GM19372 (cell line): ENCODE measurements around the gene ARHGAP45.
"Not testable (repeated sequence)": the region's sequence is repeated elsewhere in the genome, so short reads cannot be mapped to it uniquely, and the experiment has no call there.

Source experiments
- ATAC-seq: cut with Tn5 transposase; IDR thresholded peaks from one replicate; pipeline ENCODE4 v1.9.1; 2021; ENCODE audit warnings: mild to moderate bottlenecking, low read depth, moderate library complexity; ENCODE audit not compliant: unreplicated experiment

Gene ARHGAP45

GRCh38 chr19:1066748-1067340 lies at the start of gene ARHGAP45:
ARHGAP45 (plus strand) TSS chr19:1067167; CDS start chr19:1067406, 239 bp downstream.
- peak; percentile 44 for ATAC-seq

DNA sequence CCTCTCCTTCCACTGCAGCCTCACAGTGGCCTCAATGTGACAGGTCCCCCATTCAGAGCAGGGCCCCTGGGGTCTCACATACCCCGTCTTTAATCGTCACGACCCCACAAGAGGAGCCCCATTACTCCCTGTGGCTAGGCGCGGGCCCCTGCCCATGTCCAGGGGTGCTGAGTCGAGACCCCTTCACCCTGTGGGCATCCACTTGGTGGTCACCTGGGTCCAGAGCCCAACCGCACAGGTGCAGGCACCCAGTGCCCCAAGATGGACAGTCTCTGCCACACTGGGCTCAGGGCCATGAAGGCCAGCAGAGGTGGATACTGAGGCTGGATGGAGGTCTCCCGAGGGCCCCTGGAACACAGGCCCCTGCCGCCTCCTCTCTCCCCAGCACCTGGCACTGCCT lies 49.1 kb upstream of the ARHGAP45 start:
- no peak for ATAC-seq

DNA sequence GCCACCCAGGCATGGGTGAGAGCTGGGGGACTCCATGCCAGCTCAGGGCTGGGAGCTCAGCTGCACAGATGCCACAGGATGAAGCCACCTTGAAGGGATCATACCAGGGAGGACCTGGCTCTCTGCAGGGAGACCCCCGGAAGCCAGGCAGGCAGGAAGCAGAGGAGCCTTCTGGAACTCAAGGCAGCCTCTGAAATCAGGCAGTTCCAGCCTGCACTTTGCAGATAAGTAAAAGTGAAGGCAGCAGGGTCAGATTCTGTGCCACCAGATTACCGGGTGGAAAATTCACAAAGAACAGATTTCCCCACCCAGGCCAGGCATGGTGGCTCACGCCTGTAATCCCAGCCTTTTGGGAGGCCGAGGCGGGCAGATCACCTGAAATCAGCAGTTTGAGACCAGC lies 48.6 kb upstream of the ARHGAP45 start:
- no peak for ATAC-seq

GRCh38 chr19:1018932-1019615 lies 47.9 kb upstream of the ARHGAP45 start:
- no peak for ATAC-seq

DNA sequence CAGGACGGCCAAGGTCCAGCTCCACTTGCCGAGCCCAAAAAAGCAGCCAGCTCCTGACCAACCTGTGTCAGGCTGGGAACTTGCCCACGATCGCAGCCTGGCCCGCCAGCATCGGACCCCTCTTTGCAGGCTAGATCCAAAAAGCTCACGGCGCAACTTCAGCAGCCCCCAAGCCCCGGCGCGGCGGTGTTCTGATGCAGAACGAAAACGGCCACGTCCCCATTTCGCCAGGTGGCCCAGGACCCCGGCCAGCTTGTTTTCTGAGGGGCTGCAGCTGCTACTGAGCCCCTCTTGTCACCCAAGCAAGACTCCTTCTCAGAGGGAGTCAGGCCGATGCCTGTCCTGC lies 47.4 kb upstream of the ARHGAP45 start:
- no peak for ATAC-seq

DNA sequence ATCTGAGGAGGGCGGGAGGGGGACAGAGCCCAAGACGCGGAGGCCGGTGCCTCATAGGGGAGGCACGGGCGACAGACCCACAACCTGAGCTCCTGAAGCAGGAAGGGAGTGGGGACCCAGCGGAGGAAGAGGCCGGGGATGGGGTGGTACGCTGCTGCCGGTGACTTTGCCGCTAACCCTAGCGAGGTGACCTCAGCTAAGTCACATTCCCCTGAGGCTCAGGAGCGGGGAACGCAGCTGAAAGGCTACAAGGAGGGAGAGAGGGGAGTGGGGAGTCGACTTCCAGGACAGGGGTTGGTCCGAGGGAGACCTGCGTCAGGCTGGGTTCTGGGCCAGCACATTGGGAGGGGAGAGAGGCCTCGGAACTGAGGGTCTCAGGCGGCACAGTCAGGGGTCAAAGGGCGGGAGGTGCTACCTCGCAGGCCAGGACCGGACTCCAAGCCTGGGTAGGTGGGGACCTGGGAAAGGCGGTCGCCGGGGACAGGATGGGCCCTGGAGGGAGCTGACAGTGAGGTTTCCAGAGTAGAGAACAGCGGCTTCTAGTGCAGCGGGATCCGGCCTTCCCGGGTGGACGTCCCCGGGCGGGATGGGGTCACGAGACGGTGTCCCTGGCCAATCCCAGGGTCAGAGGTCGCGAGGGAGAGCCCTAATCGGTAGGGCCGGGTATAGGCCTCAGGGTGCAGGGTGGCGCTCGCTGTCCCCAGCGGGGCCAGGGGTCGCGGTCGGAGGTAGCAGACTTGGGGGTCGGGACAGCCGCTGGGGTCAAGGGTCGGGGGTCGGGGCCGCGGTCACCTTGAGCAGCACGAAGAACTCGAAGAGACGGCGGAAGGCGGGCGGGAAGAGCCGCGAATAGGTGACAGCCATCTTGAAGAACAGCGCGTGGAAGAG lies 46.7 kb upstream of the ARHGAP45 start:
- ATAC-seq: no peak

- ATAC-seq: peak; percentile 78
These were observed 46.0 kb upstream of the ARHGAP45 start, which contains the start of gene TMEM259 for GRCh38 chr19:1020868-1021425. TMEM259 (minus strand) TSS chr19:1021123; CDS start chr19:1020996, 127 bp downstream.

- ATAC-seq: not testable (repeated sequence)
These were observed 43.1 kb upstream of the ARHGAP45 start for GRCh38 chr19:1023883-1024188.

DNA sequence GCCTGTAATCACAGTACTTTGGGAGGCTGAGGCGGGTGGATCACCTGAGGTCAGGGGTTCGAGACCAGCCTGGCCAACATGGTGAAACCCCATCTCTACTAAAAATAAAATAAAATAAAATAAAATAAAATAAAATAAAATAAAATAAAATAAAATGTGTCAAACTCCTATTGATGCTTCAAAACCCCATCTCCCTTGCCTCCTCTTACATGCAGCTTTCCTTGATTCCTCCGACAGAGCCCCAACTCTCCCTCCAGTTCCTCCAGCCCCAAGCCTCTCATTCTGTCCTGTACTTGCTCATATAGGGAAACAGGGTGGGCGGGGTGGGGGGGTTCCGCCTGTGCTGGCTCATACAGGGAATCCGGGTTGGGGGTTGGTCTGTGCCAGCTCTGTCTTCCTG lies 41.9 kb upstream of the ARHGAP45 start:
- ATAC-seq: not testable (repeated sequence)

GRCh38 chr19:1025960-1026782 lies 40.8 kb upstream of the ARHGAP45 start, which contains the start of gene CNN2:
CNN2 (plus strand) TSS chr19:1026608; CDS start chr19:1026662, 54 bp downstream.
- ATAC-seq: no peak

GRCh38 chr19:1026783-1027649 lies 40.0 kb upstream of the ARHGAP45 start:
- ATAC-seq: no peak

- no peak for ATAC-seq
These were observed 39.3 kb upstream of the ARHGAP45 start for GRCh38 chr19:1027650-1028061.

GRCh38 chr19:1028062-1028926 lies 38.7 kb upstream of the ARHGAP45 start:
- no peak for ATAC-seq

- ATAC-seq: no peak
These were observed 34.6 kb upstream of the ARHGAP45 start for GRCh38 chr19:1032264-1032867.

DNA sequence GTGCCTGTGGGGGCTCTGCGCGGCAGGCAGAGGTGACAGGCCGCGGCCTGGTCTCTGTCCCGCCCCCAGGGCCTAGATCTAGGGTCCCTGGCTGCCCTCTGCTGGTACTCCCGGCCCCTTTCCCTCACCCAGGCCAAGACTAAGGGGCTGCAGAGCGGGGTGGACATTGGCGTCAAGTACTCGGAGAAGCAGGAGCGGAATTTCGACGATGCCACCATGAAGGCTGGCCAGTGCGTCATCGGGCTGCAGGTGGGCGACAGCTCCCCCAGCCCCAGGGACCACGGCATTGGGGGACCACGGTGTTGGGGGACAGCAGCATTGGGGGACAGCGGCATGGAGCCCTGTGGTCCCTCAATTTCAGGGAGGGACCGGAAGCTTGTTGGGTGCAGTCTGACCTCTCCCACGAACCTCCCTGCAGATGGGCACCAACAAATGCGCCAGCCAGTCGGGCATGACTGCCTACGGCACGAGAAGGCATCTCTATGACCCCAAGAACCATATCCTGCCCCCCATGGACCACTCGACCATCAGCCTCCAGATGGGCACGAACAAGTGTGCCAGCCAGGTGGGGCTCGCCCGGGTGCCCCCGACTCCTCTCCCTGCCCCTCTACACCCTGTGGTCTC lies 30.9 kb upstream of the ARHGAP45 start:
- ATAC-seq: no peak

DNA sequence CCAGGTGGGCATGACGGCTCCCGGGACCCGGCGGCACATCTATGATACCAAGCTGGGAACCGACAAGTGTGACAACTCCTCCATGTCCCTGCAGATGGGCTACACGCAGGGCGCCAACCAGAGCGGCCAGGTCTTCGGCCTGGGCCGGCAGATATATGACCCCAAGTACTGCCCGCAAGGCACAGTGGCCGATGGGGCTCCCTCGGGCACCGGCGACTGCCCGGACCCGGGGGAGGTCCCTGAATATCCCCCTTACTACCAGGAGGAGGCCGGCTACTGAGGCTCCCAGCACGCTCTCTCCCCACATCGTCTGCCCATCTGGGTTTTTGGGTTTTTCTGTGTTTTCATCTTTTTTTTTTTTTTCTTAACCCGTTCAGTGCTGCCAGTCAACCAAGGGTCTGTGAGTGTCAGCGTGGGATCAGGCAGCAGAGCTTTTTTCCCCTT lies 29.3 kb upstream of the ARHGAP45 start:
- no peak for ATAC-seq

DNA sequence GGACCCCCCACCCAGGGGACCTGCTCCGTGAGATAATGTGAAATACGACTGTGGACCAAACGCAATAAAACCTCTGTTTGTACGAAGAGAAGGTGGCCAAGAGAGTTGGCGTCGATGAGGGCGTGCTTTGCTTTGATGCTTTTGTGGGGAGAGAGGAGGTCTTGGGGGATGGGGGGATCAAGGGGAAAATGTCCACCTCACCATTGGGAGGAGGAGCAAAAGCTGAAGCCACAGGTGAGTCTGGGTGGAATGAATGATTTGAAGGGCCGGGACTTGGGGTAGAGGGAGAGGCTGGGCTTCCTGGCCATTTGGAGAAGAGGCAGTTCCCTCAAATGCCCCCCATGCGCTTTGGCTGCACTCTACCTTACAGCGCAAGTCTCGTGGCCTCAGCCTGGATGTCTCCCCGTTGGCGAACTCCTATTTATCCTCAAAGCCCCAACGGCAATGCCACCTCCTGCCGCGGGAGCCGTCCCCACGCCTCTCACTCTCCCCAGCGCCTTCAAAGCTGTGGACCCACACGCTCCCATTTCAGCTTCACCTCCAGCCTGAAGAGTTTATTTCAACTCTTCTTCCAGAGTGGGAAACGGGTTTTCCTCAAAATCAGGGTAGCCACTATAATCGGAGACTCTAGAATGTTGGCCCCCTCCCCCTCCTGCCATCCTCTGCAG lies 27.9 kb upstream of the ARHGAP45 start:
- no peak for ATAC-seq
